Umbilical cord (tissue), 2 donors: ENCODE measurements around the gene GPC6. TPM values are rescaled to one million over a fixed set of nuclear protein-coding genes. Genes with fewer than 3 reads are reported as not detected.

ENCODE experiments used
- DNase-seq: peaks from one replicate; pipeline ENCODE4 v3.0.0-alpha.2; 2015; ENCODE audit warnings: low spot score
- total RNA-seq: library from RNA; depleted of rRNA; stranded (reverse); fragments of >200 nt; gene quantifications from one replicate; pipeline ENCODE4 v1.2.3, GENCODE V29; 2014; ENCODE audit warnings: low replicate concordance; ENCODE audit not compliant: insufficient read depth

GPC6 gene
- total RNA-seq, 1 donor from 2014 or later = 37.6 TPM

DNA sequence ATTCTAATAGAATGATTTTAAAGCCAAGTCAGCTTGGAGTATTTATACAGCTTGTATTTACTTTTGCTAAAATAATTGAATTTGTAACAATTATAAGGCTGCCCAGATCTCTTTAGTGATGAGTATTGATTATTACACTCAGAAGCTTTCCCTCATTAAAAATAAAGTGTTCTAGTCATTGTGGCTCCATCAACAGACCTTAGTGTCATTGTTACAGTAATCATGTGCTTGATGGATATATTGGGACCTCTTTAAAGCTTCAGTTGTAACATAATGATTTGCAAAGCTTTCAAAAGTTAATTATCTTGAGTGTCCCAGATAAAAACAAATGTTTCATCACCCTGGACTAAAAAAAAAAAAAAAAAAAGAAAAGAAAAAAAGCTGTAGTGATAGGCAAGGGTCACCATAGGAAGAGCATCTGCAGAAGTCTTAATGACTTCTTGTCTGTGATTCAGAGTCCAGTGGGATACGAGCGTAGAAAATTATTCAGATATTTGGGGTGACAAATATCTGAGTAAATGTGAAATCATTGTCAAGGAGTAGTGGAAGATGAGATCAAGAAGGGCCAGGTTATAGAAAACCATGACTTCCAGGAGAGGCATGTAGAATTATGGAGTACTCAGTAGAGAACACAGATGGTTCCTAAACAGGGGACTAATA is 883.2 kb downstream of the GPC6 start:
- DNase-seq = no peak

DNA sequence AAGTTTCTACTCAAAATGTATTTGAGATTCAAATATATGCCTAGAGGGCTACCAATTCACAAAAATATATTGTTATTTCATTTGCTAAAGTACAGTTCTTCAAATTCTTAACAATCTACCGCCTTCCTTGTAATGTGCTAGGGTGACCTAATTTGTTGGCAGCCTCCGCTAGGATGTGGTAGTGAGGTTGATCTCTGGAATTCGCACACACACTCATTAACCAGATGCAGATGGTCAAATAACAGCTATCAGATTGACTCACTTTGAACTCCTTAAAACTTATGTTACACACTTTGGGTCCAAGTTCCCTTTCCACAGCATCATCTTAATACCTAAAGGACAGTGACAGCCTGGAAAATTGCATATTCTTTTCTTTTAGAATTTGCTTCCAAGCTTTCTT is 885.6 kb downstream of the GPC6 start:
- peak; percentile 51 for DNase-seq

GRCh38 chr13:94112731-94113130 is 886.1 kb downstream of the GPC6 start:
- DNase-seq = no peak

DNA sequence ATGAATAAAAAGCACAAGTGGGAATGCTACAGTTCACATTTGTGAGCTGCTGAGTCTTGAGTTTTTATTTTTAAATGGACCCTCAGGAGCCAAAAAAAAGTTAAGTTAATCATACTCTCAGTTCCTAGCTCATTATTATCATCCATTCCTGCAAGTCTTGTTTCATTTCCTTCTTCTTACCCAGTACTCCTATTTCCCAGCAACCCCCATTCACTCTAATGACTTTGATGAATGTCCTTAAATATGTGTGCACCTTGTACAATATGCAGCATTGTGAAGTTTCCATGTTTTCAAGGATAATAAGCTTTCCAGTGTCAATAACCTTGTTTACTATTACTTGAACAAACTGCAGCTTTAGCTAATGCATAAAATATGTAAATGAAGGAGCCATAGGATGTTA is 886.6 kb downstream of the GPC6 start:
- DNase-seq = no peak

- no peak for DNase-seq
Observed at GRCh38 chr13:94114166-94114565, 887.6 kb downstream of the GPC6 start.

DNA sequence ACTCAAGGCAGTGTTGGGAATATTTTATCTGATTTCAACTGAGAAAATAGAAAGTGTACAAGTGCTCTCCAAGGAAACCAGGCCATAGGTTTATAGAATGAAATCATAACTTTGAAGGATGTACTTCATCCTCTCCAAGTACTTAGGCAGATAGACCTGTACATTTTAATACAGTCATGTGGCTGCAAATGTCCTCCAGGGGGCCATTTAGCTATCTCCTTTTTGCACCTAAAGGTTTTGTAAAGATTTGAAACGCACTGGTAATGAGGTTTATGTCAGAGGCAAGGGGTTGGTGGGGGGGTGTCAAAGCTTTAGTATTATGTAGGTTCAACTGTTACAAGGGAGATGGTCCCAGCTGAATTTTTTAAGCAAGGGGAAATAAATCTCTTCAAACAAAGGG is 888.4 kb downstream of the GPC6 start:
- DNase-seq = no peak

DNA sequence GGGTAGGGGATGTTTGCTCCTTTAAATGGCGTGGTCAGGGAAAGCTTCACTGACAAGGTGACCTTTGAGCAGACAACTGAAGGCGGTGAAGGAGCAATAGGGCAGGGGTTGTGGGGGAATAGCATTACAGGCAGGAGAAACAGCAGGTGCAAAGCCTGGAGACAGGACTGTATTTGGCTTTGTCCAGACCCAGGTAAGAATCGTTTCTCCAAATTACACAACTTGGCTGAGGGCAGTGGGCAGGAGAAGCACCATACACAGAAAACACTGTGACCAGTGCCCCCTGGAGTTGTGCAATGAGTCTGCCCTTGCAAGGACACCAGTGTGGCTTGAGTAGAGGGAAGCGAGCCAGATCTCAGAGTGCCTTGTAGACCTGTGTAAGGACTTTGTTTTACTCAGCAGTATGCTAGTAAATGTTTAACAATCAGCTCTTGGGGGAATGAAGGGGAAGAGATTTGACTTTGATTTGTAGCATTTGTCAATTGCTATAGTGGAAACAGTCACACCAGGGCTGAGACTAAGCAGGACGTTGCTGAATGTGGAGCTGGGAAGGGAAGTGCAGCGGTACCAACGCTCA is 892.8 kb downstream of the GPC6 start:
- DNase-seq = no peak

DNA sequence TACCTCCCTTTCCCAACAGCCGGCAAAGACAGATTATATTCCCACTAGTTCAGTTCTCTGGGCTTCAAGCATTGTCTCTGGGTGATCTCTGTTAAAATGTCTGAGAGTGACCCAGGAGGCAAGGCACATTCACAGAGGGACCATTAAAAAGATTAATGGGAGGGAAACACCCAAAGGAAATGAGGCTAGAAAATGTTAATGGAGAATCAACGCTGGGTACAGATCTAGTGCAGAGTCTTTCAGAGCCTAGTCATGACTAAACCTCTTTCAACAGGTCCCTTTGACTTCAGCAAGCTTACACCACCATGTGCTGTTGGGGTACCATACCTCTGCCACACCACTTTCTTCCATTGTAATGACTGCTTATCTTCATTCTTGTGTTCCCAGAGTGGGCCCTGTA is 894.3 kb downstream of the GPC6 start:
- no peak for DNase-seq

GRCh38 chr13:94121686-94122085 is 895.1 kb downstream of the GPC6 start:
- peak; percentile 66 for DNase-seq

- DNase-seq = peak; percentile 56
Observed at GRCh38 chr13:94122300-94122915, 895.8 kb downstream of the GPC6 start.

GRCh38 chr13:94123557-94123956 is 897.0 kb downstream of the GPC6 start:
- DNase-seq = peak; percentile 13

DNA sequence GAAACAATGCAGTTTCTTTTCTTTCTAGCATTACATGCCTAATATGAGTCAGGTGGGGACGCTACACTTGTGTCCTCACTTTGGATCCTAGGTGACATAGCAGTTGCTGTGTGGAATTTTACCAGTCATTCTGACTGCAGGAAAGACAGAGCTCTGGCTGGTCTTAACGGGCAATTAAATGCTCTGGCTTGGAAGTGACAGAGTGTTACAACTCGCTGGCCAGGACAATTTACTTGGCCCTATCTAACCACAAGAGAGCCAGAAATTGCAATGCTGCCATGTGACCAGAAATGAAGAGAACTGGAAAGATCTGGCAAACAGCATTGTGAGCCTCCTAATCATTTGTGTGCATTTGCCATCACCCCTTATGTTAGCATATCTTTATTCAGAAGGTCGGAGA is 901.8 kb downstream of the GPC6 start:
- no peak for DNase-seq

GRCh38 chr13:94129490-94129894 is 902.9 kb downstream of the GPC6 start:
- no peak for DNase-seq

- peak; percentile 77 for DNase-seq
Observed at GRCh38 chr13:94138831-94139230, 912.2 kb downstream of the GPC6 start.

DNA sequence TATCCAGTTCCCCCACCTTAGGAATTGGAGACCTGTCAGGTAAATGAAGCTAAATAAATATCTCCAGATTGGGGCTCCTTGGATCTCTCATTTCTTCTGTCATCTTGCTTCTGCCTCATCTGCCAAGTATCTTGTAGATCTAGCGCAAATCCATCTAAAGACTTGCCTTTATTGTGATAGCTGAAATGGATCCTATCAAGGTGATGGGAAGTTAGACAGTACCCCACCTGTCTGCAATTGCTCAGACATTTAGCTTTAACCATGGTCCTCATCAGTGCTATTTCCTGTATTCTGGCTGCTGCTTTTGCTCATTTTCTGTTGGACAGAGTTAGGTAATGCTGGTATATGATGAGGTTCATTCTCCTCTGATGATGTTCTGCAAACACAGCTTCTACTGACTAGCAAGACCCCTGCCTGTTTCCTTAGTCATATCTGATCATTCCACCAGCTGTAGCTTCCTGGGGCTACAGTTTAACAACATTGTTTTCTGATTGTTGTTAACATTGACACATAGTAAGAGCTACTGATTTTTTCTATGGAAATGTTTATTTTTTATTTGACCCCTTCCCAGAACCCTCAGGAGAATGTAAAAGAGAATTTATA is 912.9 kb downstream of the GPC6 start:
- DNase-seq = no peak

DNA sequence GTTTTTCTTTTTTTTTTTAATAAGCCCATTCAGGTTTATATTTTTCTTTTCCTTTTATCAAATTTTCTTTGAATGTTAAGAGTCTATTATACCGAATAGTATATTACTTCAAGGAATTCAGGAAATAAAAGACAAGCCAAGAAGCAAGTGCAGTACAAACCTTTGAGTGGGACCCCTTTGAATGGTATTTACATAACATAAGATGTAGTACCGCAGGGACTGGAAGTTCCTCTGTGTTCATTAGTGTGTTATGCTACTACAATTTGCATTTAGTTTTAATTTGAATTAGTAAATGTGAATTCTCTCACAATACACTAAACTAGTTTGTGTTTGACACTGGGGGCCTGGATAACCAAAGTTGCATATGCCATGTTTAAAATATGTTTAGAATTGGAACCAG is 913.4 kb downstream of the GPC6 start:
- DNase-seq = no peak

DNA sequence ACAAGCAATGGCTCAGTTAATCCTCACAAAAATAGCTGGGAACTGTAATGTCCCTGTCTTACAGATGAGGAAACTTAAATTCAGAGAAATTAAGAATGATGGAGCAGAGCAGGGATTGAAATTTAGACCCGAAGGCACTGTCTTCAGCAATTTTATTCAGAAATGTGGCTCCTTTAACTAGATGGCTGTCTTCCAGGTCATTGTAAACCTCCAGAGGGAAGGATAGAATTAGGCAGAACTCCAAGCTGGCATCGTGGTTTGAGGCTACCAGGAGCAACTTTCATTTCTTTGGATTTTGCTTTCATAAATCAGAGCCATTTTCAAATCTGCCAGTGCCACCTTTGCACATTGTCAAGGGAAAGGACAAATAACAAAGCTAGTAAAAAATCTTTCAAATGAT is 913.9 kb downstream of the GPC6 start:
- no peak for DNase-seq

- DNase-seq = no peak
Observed at GRCh38 chr13:94143624-94144350, 917.2 kb downstream of the GPC6 start.

GRCh38 chr13:94145966-94146365 is 919.4 kb downstream of the GPC6 start:
- DNase-seq = no peak

- no peak for DNase-seq
Observed at GRCh38 chr13:94153586-94153985, 927.0 kb downstream of the GPC6 start.

DNA sequence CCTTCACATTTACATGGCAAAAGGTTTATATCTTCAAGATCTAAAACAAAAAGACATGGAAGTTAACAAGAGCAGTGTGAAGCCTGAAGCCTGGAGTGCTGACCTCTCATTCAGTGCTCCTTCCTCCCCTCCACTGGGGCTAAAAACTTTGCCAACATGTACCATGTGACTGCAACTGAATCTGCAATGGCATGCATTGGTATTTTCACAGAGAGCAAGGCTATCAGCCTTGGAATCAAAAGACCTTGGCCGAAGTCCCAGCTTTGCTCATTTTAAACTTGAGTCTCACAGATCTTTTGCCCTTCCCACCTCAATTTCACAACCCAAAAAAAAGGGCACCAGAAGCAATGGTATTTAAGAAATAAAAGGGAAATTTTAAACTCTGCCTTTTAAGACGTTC is 927.8 kb downstream of the GPC6 start:
- peak; percentile 77 for DNase-seq

DNA sequence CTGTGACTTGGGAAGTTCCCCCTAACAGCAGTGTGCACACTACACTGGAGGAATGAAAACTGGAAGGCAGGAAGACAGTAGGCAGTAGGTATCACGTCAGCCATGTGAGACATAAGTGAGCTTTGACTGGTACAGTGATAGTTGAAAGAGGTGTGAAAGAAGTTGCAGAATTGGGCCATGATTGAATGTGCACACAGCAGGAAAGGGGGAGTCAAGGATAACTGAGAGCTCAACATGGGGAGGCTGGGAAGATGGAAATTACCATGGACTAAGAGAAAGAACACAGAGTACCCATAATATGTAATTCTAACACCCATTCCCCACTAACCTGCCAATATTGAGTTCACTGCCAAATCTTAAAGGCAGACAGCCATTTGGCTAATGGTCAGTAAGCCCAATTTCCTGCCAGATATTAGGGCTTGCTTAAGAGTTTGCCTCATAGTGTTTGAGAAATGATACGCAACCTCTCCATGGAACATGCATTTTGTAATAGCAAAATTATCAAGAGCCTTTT is 931.2 kb downstream of the GPC6 start:
- no peak for DNase-seq
